ENCODE measurements around the gene RAMACL. TPM values are rescaled to one million over a fixed set of nuclear protein-coding genes. Genes with fewer than 3 reads are reported as not detected.
A peak's percentile ranks its signal among the peaks of the same experiment; 100 is the strongest.

The RAMACL gene
- total RNA-seq, 6 experiments from 2014 or later = 2.0 to 3.6 (median 2.8) TPM

GRCh38 chr6:166556336-166556735 is 30.1 kb downstream of the RAMACL start:
- TF ChIP-seq CTCF (IDR thresholded peaks at IDR 0.05) = no peak
- Mint-ChIP-seq H3K9me3 (no peaks in the 10 kb centered on the region), H3K4me3 (0 out of 2 replicates have a peak overlapping the region, but pooled peaks have one; percentile 11), H3K4me1 (ENCODE audit: low read depth) (peaks cover 34% of the 10 kb centered on the region), H3K27ac (peak overlapping the region; percentile 8), H3K36me3 (ENCODE audit: low read depth) (peaks cover 3% of the 10 kb centered on the region; the same call in 1 of the 2 replicates), H3K27me3 (ENCODE audit: insufficient read depth) (no peaks in the 10 kb centered on the region)
- DNase-seq = no peak

GRCh38 chr6:166555086-166555485 is 31.4 kb downstream of the RAMACL start:
- H3K4me3 Mint-ChIP-seq = no peak overlapping the region
- TF ChIP-seq CTCF (IDR thresholded peaks at IDR 0.05) = no peak
- peaks cover 3% of the 10 kb centered on the region; the same call in 1 of the 2 replicates for H3K36me3 Mint-ChIP-seq (ENCODE audit: low read depth)
- peaks cover 33% of the 10 kb centered on the region for H3K4me1 Mint-ChIP-seq (ENCODE audit: low read depth)
- no peaks in the 10 kb centered on the region for H3K27me3 Mint-ChIP-seq (ENCODE audit: insufficient read depth)
- DNase-seq = no peak
- H3K27ac Mint-ChIP-seq = no peak overlapping the region
- no peaks in the 10 kb centered on the region for H3K9me3 Mint-ChIP-seq

GRCh38 chr6:166554316-166554715 is 32.2 kb downstream of the RAMACL start:
- Mint-ChIP-seq H3K4me1 (ENCODE audit: low read depth) (peaks cover 33% of the 10 kb centered on the region), H3K9me3 (no peaks in the 10 kb centered on the region), H3K36me3 (ENCODE audit: low read depth) (peaks cover 3% of the 10 kb centered on the region), H3K27ac (peak overlapping the region; percentile 78), H3K4me3 (peak overlapping the region; percentile 54), H3K27me3 (ENCODE audit: insufficient read depth) (no peaks in the 10 kb centered on the region)
- no peak for TF ChIP-seq CTCF (IDR thresholded peaks at IDR 0.05)
- no peak for DNase-seq

GRCh38 chr6:166553563-166554271 is 32.8 kb downstream of the RAMACL start:
- Mint-ChIP-seq H3K4me3 (peak overlapping the region; percentile 54), H3K27me3 (ENCODE audit: insufficient read depth) (no peaks in the 10 kb centered on the region), H3K9me3 (no peaks in the 10 kb centered on the region), H3K36me3 (ENCODE audit: low read depth) (peaks cover 3% of the 10 kb centered on the region), H3K4me1 (ENCODE audit: low read depth) (peaks cover 33% of the 10 kb centered on the region), H3K27ac (peak overlapping the region; percentile 78)
- DNase-seq = peak; percentile 90
- no peak for TF ChIP-seq CTCF (IDR thresholded peaks at IDR 0.05)

GRCh38 chr6:166552600-166552999 is 33.9 kb downstream of the RAMACL start:
- peaks cover 7% of the 10 kb centered on the region for H3K9me3 Mint-ChIP-seq
- no peak for DNase-seq
- H3K27ac Mint-ChIP-seq = no peak overlapping the region
- peaks cover 32% of the 10 kb centered on the region for H3K4me1 Mint-ChIP-seq (ENCODE audit: low read depth)
- no peaks in the 10 kb centered on the region for H3K27me3 Mint-ChIP-seq (ENCODE audit: insufficient read depth)
- H3K36me3 Mint-ChIP-seq (ENCODE audit: low read depth) = peaks cover 3% of the 10 kb centered on the region
- no peak overlapping the region for H3K4me3 Mint-ChIP-seq
- no peak for TF ChIP-seq CTCF (IDR thresholded peaks at IDR 0.05)

Measured in HFFc6 (cell line).